GM19438 (cell line): Measurements from ENCODE around the gene TMEM256.
A peak's percentile ranks its signal among the peaks of the same experiment; 100 is the strongest.

Source experiments
- ATAC-seq: cut with Tn5 transposase; IDR thresholded peaks from one replicate; pipeline ENCODE4 v1.9.1; 2021; ENCODE audit warnings: low read depth; ENCODE audit not compliant: unreplicated experiment

TMEM256 gene

DNA sequence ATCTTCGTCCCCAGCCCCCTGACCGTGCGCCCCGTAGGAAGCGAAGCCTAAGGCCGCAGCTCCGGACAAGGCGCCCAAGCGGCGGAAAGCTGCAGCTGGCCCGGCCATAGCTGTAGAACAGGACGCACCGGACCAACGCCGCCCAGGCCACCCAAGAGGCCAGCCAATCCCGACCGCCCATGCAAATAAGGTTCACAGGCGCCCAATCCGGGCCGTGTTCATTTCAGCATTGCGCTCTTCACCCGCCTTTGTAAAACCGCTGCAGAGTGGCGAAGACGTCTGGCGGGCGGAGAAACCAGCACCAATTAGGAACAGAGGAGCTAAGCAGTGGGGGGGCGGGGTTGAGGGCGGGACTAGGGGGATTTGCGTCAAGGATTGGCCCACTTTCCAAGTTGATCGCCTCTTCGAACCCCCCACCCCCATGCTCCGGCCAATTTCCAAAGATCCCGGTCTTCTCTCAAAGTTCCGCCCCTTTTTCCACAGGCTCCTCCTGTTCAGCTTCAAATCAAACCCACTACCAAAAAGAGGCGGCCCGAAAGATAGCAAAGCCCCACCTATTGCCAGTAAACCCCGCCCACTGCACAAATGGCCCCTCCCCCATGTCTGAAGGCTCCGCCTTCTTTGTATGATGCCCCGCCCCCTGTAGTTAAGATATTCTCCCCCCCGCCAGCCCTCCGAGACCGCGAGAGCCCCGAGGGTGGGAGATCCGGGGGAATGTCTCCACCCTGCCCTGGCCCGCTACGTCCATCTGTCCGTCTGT lies at the start of gene TMEM256:
Gene TMEM256 (minus strand): TSS at position 121 of the 760 bp plus-strand sequence. CDS start 13 bp downstream, at position 108.
- peak; percentile 91 for ATAC-seq

DNA sequence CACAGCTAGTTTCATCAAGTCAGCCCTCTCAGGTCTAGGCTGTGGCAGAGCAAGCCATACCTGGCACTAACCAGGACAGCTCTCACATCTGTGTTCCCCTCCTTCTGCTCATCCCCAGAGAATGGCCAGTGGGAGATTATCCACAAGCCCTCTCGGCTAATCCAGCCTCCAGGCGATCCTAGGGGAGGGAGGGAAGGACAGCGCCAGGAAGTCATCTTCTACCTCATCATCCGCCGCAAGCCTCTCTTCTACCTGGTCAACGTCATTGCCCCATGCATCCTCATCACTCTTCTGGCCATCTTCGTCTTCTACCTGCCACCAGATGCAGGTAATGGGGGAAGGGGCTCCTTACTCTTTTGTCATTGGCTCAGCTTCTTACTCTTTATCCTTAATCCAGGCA lies 44.6 kb upstream of the TMEM256 start:
- no peak for ATAC-seq

DNA sequence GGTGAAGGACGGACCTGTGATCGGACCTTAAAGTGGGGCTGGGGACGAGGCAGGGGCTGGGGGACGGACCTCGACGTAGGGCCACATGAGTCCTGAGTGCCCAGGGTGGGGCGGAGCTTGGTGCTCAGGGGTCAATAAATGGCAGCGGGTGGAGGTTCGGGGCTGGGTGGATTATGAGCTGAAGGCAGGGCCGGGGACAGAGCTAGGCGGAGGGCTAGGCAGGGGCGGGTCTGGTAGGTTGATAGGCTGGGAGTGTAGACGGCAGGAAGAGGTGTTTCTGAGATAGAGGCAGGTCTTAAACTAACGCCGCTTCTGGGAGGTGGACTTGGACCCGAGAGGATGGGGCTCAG lies 41.7 kb upstream of the TMEM256 start:
- no peak for ATAC-seq

DNA sequence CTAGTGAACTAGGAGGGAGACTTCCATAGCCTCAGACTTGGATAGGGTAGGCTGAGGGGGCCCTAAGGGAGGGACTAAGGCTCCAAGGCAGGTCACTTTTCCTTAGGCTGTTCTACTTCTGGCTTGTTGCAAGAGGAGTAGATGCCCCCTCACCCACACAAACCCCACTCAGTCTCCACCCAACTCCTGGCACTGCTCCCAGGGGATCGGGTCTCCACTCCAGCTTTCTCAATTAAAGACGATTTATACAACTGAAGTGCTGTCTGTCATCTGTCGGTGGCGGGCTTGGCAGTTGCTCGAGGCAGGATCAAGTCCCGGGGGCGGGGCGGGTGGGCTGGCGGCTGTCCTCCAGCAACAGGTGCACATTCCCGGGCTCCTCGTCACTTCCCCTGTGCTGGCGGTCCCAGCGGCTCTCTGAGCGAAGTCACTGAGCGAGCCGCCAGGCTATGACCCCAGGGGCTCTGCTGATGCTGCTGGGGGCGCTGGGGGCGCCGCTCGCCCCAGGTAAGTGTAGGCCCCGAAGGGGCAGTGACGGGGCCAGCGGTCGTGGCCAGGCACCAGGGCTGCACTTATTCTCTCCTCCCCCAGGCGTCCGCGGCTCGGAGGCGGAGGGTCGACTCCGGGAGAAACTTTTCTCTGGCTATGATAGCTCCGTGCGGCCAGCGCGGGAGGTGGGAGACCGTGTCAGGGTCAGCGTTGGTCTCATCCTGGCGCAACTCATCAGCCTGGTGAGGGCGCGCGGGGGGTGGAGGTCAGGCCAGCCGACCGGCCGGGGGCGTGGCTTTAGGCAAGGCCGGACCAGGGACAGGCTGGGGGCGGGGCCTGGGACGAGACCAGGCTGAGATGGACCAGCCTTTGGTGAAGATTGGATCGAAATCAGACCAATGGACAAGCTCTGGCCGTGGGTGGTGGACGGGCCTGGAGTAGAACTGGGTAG lies 41.1 kb upstream of the TMEM256 start, which contains the start of gene CHRNB1:
Gene CHRNB1 (plus strand): TSS at position 380 of the 937 bp plus-strand sequence. CDS start 67 bp downstream, at position 447.
- no peak for ATAC-seq

DNA sequence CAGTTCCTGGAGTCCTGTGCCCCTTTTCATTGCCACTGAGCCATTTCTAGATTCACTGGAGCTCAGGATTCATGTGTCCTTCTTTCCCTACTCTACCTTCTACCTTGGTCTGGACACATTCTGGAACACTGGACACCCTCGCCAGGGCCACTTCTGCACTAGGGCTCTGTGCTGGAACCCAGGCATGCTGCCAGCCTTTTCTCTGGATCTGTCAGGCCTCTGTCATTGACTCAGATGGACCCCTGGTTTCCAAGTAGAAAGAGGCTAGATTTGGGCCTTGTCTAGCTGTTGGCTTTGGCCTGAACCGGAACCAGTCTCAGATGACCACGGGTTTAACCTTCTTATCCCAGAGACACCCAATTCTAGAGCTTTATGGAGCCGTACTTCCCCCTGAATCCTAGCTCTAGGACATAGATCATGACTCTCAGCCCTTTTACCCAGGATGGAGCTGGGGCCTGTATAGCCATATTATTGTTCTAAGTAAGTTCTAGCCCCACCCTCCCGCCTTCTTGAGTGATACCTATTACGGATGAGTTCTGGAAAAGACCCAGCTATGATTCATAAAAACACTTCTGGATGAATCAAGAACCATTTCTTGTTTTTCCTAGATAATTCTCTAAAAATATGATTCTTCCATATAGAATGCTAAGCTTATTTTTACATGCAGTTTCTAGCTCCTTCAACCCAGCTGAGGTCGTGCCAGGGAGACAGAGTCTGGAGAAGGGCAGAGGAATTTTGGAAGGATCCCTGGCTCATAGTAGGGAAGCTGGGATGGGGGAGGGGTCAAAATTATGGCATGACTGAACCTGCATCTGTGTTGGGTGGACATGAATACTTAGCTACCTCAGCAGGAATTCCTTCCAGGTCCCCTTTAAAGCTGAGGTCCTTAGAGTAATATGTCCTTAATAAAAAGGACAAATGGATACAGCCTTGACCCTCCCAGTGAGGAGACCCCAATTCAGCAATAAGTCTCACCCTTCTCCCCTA lies 39.9 kb upstream of the TMEM256 start:
- ATAC-seq = no peak

DNA sequence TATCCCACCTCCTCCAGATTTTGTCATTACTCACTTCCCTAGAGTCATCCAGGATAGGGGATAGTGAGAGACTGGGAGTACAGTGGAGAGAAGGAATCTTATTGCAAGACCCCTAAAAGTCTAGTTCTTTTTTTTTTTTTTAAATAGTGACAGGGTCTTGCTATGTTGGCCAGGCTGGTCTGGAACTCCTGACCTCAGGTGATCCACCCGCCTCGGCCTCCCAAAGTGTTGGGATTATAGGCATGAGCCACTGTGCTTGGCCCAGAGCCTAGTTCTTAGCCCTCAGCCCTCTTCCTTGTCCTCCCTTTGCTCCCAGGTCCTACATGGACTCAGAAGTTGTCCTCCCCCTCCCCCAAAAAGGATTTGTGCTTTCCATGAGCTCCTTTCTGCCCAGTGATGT lies 38.2 kb upstream of the TMEM256 start:
- ATAC-seq = no peak

DNA sequence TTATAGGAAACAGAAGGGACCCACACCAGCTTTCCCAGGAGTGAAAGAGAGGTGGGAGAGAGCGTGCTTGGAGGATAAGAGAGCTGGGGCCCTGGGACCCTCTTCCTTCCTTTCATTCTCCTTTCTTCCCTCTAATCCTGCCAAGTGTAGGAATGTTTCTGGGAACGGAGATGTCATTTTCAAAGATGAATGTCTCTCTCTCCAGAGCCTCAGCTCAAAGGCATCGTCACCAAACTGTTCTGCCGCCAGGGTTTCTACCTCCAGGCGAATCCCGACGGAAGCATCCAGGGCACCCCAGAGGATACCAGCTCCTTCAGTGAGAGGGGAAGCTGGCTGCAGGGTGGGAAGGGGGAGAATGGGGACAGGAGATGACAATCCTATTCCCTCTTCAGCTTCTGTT lies 37.4 kb upstream of the TMEM256 start:
- ATAC-seq = no peak

DNA sequence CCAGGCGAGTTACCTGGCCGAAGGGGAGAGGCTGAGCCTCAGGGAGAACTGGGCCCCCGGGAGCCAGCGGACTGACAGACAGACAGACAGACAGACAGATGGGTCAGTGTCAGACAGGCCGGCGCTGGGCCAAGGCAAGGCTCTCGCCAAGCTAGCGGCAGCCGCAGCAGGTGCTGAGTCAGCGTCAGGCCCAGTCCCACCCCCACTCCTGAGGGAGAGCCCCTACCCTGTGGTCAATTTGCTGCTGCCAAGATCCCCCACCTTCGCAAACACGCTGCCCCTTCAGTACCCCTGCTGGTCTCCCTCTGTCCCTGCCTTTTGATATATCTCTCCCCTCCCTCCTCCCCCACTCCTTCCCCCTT lies 36.9 kb upstream of the TMEM256 start:
- no peak for ATAC-seq

DNA sequence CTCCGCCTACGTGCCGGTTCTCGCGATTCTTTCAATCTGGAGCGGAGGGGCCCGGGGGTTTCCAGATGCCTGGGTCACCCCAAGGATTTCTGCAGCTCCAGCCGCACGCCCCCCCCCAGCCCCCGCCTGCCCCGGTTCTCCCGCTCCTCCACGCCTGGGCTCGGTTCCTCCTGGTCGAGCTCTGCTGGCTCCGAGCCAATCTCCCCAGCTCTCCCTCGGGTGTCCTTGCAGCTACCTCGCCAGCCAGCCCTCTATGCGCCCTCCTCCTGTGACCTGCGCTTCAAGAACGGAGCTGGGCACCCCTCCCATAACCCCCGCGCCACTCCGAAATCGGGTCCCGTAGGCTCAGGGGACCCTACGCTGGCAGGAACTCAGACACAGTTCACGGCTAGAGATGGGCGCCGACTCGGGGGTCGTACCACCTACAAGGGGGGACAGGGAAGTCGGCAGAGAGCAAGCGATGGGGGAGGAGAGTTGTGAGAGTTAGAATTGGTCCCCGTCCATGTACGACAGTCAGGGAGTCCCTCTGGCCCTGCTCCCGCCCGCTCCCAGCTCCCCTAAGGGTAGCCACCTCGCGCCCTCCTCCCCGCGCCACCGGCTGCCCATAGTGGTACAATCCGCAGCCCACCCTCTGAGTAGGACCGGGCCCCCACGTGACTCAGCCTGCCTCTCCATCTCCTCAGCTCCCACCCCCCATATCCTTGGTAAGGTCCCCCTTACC lies 36.4 kb upstream of the TMEM256 start:
- no peak for ATAC-seq

DNA sequence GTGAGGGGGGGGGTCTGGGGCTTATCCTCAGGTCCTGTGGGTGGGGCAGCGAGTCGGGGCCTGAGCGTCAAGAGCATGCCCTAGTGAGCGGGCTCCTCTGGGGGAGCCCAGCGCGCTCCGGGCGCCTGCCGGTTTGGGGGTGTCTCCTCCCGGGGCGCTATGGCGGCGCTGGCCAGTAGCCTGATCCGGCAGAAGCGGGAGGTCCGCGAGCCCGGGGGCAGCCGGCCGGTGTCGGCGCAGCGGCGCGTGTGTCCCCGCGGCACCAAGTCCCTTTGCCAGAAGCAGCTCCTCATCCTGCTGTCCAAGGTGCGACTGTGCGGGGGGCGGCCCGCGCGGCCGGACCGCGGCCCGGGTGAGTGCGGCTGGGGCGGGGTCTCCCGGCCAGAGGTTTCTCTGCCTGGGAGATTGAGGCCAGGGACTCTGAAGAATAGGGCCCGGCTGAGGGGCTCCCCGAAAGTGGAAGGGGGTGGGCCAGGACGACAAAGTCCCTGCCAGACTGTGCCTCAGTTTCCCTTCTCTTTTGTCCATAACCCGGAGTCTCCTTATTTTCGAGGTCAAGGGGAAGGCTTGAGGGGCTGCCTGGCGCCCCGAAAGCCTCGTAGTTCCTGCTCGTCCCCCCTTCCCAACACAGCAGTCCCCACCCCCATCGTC lies 35.7 kb upstream of the TMEM256 start, which contains the start of gene FGF11:
Gene FGF11 (plus strand): TSS at position 51 of the 651 bp plus-strand sequence. CDS start 109 bp downstream, at position 160.
- ATAC-seq = no peak

DNA sequence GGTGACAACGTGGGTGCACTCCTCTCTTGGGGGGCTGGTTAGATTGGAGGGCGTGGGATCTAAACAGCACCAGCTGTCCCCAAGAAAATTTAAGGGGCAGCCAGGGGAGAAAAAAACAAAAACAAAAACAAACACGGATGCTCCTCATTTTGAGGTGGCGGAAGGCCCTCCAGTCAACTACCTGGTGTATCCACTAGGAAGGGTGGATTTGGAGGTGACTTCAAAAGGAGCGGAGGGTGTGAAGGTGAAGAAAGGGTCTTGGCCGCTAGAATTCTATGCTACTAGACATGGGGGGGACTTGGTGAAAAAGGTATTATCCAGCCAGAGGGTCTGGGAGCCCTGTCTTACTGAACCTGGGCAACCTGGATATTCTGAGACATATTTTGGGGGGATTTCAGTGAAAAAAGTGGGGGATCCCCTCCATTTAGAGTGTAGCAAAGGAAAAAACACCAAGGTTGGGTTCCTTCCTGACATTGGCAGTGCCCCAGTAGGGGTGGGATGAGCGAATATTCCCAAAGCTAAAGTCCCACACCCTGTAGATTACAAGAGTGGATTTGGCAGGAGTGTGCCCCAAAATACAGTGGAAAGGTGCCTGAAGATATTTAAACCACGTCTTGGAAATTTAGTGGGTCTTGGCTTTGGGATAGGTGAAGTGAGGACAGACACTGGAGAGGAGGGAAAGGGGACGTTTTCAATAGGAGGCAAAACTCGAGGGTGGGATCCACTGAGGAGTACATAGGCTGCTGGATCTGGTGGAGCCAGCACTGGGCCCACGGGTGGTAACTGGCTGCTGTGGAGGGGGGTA lies 35.0 kb upstream of the TMEM256 start:
- no peak for ATAC-seq

DNA sequence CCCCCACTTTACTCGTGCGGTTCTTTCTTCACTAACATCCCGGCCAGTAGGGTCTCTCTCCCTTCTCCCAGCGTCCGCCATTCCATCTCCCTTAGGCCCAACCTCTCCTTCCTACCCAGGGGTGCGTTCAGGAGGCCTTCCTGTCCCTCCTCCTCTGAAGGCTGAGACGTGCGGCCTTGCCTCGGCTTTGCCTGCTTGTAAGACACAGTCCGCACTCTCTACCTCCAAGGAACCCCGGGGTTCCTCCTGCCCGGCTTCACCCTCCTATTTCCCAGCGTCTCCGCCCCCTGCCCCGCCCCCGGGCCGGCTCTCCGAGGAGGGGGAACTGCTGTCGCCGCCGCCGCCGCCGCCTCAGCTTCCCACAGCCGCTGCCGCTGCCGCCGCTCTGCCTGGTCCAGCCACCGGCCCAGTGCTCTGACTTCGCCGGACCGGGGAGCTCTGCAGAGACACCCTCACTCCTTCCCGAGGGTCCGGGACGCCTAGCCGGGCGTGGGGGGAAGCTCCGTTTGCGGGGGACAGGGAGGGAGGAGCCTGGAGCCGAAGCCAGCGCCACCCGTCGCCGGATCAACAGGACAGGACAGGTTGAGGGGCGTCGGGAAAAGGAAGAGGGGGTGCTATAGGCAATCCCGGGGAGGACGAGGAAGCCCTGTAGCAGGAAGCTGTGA lies 34.2 kb upstream of the TMEM256 start:
- no peak for ATAC-seq

DNA sequence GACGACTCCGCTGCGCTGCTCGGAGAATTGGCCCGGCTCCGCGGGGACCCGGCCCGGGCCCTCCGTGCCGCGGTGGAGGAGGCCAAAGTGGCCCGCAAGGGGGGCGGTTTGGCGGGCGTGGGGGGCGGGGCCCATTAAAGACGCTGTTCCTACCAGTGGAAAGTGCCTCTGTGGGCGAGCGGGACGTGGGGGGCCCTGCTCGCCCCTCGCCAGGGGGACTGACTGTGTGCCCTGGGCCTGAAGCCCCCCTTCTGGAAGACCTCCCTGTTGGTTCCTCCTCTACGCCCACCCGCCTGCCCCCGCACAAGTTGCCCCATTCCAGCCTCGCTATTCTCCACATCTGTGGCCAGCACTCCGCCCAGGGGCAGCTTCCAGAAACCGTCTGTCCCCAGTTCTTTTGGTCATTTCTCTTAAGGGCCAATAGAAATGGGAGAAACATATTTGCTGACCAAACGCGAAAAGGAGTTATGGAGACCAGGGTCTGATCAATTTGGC lies 33.5 kb upstream of the TMEM256 start:
- no peak for ATAC-seq

DNA sequence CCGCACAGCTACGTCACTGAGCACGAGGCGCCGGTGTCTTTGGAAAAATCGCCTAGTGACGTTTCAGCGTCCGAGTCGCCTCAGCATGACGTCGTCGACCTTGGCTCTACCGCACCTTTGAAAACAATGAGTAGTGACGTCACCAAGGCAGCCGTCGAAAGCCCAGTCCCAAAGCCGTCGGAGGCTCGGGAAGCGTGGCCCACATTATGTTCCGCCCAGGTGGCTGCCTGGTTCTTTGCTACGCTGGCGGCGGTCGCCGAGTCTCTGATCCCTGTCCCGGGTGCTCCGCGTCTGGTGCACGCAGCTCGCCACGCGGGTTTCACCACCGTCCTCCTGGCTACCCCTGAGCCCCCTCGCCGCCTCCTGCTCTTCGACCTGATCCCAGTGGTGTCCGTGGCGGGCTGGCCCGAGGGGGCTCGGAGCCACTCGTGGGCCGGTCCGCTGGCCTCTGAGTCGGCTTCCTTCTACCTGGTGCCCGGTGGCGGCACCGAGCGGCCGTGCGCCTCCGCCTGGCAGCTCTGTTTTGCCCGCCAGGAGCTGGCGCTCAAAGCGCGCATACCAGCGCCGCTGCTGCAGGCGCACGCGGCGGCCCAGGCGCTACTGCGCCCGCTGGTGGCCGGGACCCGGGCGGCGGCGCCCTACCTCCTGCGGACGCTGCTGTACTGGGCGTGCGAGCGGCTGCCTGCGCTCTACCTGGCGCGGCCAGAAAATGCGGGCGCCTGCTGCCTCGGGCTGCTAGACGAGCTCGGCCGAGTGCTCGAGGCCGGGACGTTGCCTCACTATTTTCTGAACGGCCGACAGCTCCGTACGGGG lies 32.9 kb upstream of the TMEM256 start:
- no peak for ATAC-seq

DNA sequence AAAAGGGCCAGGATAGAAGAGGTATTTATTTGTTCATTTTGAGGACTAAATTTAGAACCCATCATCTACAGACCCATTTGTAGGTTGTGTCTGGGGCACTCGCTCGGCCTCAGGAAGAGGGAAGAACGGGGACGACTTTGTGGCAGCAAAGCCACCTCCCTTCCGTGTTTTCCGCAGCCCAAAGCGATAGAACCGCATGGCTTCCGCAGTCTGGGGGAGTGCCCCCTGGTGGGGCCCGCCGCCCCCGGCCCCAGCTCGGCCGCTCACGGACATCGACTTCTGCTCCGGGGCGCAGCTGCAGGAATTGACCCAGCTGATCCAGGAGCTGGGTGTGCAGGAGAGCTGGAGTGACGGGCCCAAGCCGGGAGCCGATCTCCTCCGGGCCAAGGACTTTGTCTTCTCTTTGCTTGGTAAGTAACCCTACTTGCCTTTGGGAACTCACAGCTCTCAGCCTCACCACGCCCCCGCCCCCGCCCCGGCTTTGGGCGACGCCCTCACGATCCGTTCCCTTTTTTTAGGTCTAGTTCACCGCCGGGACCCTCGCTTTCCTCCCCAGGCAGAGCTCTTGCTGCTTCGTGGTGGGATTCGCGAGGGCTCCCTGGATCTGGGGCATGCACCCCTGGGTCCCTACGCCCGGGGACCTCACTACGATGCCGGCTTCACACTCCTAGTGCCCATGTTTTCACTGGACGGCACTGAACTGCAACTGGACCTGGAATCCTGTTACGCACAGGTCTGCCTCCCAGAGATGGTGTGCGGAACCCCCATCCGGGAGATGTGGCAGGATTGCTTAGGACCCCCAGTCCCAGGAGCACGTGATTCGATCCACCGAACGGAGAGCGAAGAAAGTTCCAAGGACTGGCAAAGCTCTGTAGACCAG lies 32.0 kb upstream of the TMEM256 start:
- ATAC-seq = peak; percentile 26

DNA sequence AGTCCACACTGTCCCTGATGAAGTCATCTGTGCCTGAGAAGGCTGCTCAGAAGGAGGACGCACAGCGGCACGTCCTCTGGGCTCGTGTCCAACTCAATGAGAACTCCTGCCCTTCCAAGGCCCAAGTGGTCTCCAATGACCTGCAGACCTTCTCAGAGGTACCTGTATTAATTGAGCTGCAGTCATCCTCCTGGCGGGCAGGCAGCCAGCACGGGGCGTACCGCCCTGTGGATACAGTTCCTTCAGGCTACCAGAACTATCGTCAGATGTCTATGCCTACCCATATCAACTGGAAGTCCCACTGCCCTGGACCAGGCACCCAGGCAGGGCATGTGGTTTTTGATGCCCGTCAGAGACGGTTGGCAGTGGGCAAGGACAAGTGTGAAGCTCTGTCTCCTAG lies 28.4 kb upstream of the TMEM256 start:
- no peak for ATAC-seq
